ENCODE results near the gene DPP3.
A peak's percentile ranks its signal among the peaks of the same experiment; 100 is the strongest.
"Not testable (repeated sequence)": the region's sequence is repeated elsewhere in the genome, so short reads cannot be mapped to it uniquely, and the experiment has no call there.

DPP3 gene

DNA sequence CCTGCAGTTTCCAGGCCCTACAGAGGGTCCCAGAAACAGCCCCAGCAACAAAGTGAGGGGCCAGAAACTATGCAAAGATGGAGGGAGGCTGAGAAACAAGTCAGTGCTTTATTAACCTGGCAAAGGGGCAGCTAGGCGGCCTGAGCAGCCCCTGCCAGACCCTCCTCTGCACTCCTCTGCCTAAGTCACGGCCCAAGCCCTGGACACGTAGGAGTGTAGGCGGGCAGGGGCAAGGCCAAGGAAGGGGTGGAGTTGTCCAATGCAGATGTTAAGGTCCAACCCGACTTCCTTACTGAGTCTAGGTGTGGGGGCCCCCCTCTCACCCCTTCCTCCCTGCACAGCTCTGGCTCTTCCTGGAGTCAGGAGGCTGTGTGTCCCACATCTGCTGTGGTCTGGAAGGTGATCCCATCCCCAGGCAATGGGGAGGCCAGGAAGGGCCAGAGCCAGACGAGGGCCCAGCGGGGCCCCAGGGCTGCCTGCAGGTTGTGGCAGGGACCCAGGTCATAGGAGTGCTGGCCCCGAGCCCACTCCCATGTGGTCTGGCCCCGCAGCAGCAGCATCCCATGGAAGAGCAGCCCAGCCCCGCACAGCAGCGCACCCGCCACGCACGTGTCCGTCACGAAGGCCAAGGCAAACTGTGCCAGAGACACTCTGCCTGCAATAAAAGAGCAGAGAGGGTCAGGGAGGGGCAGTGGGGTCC lies 59.1 kb downstream of the DPP3 start:
- DNase-seq: no peak

DNA sequence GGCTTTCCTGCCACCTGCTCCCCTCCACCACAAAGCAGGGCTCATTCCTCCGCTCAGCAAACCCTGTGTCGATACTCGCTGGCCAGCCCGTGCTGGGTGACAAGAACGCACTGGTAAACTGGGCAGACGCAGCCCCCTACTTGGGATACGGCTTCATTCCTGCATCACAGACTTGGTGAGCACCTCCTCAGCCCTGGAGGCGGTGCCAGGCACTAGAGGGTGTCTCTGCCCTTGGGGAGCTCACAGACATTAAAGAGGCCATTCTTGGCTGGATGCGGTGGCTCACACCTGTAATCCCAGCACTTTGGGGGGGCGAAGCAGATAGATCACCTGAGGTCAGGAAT lies 59.6 kb downstream of the DPP3 start:
- no peak for DNase-seq

DNA sequence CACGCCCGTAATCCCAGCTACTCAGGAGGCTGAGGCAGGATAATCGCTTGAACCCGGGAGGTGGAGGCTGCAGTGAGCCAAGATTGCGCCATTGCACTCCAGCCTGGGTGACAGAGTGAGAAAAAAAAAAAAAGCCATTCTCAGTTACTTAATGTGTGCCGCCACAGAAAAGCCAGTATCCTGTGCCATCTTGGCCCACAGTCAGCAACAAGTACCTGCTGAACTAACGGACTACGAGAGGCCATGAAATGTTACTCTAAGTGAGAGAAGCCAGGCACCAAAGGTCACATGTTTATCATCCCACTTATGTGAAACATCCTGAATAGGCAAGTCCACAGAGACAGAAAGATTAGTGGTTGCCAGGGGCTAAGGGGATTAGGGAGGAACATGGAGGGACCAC lies 60.4 kb downstream of the DPP3 start:
- not testable (repeated sequence) for DNase-seq

DNA sequence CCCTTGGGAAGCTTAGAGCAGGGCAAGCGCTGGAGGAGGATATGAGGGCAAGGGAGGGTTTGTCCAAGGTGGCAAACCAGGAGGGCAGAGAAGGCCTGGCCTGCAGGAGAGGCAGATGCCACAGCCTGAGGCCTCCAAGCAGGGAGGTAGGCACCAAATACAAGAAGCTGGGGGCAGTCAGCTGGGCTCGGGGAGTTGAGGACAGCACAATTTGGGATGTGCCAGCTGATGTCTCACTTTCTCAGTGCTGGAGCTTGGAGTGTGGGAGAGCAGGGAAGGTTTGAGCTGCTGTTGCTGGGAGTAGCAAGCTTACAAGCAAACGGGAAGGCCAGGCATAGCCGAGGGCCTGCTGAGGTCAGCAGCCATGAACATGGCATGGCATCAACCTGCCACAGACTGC lies 61.7 kb downstream of the DPP3 start:
- DNase-seq: no peak

DNA sequence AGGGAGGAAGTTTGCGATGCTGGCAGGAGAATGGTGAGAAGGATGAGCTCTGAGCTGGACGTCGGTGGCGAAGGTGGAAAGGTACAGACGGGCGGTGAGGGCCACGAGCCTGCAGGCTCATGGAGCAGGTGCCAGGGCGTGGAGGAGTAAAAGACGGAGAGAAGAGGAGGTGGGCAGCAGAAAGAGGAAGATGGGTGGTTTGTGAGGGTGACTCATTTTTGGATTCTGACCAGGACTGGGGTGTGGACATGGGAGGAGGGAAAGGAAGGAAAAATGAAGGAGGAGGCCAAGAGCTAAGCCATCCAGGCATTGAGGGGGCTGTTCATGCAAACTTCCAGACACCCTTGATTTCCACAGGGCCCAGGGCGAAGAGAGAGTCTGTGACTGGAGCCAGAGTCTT lies 62.1 kb downstream of the DPP3 start:
- DNase-seq: no peak

DNA sequence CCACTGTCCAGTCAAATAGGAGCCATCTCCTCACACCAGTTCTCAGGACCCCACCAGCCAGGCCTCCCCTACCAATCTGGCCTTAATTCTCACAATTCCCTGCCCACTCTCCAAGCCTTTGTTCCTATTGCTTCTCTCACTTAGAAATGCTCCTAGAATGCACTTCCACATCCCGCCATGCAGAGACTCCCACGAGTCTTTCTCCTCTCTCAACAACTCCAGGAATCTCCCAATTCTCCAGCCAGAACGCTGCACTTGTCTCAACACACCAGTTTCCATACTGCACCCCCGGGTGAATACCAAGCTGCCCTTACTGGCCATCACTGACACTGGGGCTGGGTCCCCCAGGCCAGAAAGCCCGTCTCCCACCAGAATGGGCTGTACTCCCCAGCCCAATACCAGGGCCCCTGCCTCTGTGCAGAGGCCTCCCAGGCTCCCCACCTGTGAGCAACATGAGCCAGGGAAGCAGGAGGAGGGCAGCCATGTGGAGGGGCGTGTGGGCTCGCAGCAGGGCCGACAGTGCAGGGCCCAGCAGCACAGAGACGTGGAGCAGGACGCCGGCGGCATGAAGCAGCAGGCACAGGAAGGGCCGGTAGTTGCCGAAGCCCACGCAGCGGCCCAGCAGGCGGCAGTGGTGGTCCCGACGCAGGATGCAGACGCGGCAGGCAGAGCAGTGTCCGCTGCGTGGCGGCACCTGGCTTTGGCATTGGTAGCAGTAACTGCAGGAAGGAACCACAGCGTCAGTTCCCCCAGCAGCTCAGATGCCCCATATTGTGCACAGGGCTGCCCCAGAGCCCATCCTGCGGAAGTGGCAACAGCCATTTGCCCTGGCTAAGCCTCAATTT lies 63.3 kb downstream of the DPP3 start:
- DNase-seq: no peak

DNA sequence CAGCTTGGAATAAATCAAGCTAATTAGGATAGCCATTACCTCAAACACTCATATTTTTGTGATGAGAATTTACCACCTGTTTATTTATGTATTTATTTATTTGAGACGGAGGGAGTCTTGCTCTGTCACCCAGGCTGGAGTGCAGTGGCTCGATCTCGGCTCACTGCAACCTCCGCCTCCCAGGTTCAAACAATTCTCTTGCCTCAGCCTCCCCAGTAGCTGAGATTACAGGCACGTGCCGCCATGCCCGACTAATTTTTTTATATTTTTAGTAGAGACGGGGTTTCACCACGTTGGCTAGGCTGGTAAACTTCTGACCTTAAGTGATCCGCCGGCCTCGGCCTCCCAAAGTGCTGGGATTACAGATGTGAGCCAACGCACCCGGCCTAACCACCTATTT lies 64.7 kb downstream of the DPP3 start:
- not testable (repeated sequence) for DNase-seq

DNA sequence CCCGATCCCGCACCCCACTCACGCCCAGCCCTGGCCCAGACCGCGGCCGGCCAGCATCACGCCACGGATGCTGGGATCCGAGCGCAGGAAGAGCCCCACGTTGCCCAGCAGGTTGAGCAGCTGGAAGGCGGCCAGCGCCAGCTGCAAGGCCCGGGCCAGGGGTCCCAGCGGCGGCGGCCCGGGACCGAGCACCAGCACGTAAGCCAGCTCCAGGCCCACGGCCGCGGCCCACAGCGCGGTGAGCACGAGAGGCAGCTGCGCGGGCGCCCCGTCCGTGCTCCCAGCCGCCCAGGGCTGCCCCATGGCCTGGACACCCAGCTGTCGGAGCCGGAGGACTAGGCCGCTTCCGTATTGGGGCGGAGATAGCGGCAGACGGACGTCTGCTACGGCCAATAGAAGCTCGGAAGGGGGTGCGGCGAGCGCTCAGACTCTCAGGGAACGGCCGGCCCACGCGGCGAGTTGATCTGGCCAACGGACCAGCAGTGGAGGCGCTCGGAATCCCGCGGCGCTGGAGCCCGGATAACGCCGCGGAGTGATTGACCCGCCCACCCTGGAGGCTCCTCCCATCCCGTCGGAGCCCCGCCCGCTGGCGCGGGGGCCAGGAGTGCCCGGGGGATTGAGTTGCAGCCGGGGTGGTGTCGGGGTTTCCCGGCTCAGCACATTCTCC lies 65.6 kb downstream of the DPP3 start, which contains the start of gene ZDHHC24:
Gene ZDHHC24, minus strand, starts transcription at position 348 of the 667 bp plus-strand sequence. Its CDS starts 45 bp downstream, at position 303.
- peak; percentile 100 for DNase-seq

DNA sequence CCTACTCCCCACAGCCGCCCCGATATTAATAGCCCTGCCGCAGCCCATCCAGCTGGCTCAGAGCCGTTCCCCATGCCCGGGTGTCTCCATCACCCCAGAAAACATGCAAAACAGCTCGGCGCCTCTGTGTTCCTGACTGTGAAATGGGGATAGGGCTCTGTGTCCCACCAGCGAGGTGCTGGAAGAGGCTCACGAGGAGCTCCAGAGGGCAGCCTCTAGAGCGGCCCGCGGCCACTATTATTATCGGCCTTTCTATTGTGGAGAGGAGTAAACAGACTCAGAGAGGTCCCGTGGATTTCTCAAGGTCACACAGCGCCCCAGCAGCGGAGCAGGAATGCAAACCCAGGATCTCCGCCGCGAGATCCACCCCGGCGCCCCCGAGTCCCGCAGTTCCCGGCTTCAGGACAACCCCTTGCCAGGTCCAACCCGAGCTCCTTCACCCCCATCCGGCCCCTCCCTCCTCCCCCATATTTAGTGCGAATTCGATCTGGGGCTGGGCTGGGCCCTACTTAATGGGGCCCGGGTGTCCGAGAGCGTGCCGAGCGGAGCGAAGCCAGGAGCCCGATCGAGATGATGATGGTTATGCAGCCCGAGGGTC lies 66.2 kb downstream of the DPP3 start, which contains the start of gene ACTN3:
Gene ACTN3, plus strand, starts transcription at position 536 of the 598 bp plus-strand sequence. Its CDS starts 35 bp downstream, at position 571.
- DNase-seq: peak; percentile 72

DNA sequence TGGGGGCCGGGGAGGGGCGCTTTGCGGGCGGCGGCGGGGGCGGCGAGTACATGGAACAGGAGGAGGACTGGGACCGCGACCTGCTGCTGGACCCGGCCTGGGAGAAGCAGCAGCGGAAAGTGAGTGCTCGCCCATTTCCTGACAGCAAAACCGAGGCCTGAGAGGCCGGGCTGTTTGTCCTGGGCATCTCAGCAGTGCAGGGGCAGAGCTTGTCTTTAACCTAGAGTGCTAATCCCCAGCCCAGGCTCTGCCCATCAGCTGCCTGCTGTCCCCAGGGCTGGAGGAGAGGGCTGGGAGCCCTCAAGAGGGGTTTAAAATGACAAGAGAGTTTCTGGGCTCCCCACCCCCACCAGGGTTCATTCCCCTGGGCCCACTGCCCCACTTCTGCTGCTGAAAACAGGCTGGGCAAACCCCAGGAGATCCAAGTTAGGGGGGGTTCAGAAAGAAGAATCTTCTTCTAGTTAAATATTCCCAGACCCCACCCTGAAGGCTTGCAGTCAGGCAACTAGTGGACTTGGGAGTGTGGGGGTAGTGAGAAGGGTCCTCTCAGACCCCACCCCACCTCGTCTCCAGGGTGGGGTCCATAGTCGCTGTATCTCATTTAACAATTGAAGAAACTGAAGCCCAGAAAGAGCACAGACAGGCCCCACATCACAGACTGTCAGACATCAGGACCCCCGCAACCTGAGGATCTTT lies 66.9 kb downstream of the DPP3 start:
- DNase-seq: peak; percentile 45

DNA sequence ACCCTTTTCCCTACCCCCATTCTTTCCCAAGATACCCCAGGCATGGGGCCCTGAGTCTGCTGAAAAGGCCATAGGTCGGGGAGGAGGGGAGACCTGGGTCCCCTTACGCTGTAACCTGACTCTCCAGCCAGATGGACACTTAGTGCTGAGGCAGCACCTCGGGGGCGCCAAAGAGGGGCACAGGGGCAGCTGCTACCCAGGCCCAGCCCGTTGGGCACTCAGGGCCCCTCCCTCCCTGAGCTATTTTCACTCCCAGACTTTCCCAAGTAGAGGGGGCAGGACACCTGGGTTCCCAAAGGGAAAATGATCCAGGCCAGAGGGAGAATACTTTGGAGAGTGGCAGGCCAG lies 67.4 kb downstream of the DPP3 start:
- DNase-seq: no peak

DNA sequence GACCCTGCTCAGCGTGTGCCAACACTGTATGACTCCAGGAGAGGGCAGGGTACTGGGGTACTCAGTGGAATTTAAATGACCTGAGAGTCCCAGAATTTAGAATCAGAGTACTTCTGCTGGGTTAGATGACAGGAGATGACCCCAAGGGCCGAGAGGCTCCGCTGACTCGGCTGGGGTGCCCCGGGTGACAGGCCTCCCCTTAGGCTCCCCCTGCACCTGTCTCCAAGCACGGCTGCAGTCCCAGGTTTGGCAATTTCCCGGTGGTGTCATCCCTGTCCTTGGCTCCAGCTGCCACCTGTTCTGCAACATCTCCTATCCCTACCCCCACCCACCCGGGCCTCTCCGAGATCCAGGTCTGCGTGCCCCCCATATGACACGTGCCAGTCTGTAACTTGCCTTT lies 67.8 kb downstream of the DPP3 start:
- DNase-seq: no peak

DNA sequence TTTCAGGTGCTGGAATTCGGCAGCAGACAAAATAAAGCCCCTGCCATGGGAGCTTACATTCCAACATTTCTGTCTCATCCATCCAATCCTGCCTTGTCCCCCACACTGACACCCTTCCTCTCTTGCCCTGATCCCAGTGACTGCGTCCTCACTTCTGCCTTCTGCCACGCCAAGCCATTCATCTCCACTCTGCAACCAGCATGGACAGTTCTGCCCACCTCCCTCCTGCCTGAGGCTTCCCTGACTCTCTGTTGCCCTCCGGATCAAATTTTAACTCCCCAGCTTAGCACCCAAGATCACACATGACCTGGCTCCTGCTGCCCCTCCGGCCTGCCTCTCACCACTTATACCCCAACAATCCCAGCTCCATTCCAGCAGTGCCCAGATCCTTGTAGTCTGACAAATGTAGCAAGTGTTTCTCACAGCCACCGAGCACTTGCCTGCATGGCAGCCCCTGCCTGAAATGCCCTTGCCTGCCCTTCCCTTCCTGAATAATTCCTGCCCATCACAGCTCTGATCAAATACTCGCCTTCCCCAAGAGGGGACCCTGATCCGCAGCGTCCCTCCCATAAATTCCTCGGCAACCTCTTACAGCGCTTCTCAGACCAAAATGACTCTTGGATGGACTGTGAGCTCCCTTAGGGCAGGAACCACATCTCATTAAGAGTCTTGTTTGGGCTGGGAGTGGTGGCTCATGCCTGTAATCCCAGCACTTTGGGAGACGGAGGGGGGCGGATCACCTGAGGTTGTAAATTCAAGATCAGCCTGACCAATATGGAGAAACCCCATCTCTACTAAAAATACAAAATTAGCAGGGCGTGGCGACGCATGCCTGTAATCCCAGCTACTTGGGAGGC lies 68.8 kb downstream of the DPP3 start:
- DNase-seq: no peak

DNA sequence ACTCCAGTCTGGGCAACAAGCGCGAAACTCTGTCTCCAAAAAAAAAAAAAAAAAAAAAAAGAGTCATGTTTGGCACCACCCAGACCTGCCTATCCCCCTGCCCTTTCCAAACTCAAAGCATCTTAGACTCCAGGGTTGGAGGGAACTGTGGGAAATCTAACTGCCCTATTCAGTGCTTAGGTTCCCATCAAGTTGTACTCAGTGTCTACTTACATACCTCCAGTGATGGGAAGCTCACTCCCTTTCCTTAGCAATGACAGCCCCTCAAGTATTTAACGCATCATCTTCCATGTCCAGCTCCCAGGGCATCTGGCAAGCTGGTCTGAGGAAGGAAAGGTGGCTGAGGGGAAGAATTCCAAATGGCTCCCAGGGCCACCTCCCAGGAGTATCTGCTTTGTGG lies 69.5 kb downstream of the DPP3 start:
- no peak for DNase-seq

DNA sequence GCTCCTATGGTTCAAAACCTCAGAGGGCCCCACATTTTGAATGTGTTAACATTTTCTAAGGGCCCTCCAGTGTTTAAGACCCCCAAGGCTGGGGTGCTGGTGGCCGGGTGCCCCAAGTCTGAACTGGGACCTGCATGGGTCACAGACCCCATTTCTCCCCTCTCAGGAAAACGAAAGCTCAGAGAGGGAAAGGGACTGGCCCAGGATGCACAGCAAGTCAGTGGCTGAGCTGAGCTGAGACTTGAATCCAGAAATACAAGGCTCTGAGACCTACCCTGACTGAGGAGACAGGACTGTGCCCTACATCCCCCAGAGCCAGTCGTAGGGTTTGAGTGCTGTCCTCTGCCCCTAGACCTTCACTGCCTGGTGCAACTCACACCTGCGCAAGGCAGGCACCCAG lies 70.7 kb downstream of the DPP3 start:
- no peak for DNase-seq

DNA sequence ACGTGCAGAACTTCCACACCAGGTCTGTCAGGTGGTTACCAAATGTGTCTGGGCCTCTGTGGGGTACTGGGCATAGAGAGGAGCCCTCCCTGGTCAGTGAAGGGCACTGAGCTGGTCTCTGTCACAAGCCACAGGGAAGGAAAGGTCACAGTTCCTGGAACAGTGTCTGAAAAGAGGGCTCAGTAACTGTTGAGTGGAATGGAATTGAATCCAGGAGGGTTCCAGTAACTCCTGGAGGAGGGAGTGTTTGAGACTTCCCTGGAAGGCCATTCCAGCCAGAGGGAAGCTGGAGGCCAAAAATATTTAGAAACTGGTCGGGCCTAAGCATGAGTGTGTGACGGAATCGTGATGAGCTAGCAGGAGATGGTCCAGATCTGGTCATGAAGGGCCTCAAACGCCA lies 74.4 kb downstream of the DPP3 start:
- DNase-seq: no peak

DNA sequence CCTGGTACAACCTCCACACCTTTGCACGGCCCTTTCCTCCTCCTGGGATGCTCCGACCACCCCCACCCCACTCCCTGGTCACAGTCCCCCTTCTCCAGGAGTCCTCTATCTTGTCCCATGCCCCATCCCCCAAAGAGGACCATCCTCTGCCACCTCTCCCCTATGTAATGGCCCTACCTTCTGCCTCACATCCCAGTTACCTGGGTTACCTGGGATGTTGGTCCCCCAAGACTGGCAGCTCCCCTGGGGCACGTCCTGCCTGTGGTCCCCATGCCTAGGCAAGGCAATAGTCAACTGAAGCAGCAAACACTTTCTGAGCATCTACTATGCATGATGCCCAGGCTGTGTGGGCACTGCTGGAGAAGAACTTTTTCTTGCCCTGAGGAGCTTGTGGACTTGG lies 75.2 kb downstream of the DPP3 start:
- DNase-seq: no peak

DNA sequence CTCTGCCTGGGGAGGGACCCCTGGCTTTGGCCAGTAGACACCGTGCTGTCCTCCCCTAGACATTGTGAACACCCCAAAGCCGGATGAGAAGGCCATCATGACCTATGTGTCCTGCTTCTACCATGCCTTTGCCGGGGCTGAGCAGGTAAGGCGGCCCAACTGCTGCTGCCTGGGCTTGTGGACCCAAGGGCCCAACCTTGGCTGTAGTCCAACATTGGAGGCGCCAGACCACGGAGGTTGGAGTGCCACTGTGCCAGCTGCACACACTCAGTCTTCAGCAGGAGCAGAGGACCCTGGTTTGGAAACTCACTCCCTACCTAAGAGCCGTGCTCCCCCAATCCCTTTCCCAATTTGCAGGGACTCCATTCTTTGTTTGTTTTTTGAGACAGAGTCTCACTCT lies 75.9 kb downstream of the DPP3 start:
- DNase-seq: peak; percentile 79

DNA sequence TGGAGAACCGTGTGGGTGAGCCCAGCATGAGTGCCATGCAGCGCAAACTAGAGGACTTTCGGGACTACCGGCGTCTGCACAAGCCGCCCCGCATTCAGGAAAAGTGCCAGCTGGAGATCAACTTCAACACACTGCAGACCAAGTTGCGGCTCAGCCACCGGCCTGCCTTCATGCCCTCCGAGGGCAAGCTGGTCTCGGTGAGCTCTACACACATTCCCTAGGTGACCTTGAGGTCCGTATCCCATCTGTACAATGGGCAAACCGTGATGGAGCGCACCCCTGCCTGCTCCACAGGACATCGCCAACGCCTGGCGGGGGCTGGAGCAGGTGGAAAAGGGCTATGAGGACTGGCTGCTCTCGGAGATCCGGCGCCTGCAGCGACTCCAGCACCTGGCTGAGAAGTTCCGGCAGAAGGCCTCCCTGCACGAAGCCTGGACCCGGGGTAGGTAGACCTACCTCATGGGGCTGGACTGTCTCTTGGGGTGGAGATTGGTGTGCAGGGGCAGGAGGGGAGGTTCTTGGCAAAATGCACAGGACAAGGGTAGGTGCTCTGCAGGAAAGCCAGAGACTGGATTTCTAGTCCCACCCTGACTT lies 77.6 kb downstream of the DPP3 start:
- DNase-seq: no peak
